GM12872 (cell line): ENCODE data around the gene TRPM8.

Source experiments
- TF ChIP-seq, protein P1 (sequence below): IDR thresholded peaks from 3 replicates; pipeline ENCODE4 v1.5.1; 2011; ENCODE audit warnings: low read depth, mild to moderate bottlenecking, low read length, moderate library complexity; ENCODE audit not compliant: insufficient read depth

Gene TRPM8

DNA sequence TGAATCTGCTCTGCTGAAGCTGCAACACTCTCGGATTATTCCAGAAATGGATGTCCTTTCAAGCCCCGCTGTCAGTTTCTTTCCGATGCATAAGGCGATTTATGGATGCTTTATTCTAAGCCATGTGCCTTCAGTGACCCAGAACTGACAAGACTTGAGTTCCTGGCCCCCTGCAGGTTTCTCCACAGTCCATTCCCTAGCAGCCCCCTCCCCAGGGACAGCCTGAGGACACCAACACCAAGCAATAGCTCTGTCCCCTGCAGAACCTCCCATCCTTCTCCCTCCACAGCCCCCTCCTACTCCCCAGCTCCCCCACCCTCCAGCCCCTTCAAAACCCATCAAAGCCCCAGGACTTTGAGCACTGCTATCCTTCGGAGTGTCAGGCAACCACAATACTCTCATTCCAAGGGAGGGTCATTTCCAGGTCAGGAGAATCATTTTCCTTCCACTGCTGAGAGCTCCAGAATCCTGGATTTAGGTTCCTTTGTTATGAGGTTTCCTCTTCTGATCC is 108.8 kb downstream of the TRPM8 start:
- TF ChIP-seq, protein P1, sequence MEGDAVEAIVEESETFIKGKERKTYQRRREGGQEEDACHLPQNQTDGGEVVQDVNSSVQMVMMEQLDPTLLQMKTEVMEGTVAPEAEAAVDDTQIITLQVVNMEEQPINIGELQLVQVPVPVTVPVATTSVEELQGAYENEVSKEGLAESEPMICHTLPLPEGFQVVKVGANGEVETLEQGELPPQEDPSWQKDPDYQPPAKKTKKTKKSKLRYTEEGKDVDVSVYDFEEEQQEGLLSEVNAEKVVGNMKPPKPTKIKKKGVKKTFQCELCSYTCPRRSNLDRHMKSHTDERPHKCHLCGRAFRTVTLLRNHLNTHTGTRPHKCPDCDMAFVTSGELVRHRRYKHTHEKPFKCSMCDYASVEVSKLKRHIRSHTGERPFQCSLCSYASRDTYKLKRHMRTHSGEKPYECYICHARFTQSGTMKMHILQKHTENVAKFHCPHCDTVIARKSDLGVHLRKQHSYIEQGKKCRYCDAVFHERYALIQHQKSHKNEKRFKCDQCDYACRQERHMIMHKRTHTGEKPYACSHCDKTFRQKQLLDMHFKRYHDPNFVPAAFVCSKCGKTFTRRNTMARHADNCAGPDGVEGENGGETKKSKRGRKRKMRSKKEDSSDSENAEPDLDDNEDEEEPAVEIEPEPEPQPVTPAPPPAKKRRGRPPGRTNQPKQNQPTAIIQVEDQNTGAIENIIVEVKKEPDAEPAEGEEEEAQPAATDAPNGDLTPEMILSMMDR, result no peak

DNA sequence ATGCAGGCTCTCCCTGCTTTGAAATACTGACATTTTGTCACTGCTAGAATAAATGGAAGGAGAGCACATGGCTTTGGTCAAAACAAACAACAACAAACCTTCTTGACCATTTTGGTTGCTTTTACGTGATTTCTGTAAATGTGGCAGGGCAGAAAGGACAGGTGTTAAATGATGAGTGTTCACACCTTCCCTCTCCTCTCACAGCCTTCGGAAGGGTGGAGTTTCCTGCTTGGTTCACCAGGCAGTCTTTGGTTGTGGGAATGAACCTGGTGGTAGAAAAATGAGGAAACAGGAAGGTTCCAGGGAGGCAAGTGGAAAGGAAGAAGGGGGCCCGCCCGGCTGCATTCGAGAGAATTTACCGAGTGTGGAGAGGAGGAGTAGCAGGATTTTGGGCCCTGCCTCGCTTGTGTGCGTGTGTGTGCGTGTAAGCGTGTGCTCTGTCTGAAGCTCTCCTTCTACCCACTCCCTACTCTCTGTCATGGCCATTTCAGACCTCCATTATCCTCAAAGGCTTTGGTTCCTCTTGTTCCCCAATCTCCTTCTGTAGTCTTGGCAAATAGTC is 109.6 kb downstream of the TRPM8 start:
- TF ChIP-seq, protein P1, result no peak

DNA sequence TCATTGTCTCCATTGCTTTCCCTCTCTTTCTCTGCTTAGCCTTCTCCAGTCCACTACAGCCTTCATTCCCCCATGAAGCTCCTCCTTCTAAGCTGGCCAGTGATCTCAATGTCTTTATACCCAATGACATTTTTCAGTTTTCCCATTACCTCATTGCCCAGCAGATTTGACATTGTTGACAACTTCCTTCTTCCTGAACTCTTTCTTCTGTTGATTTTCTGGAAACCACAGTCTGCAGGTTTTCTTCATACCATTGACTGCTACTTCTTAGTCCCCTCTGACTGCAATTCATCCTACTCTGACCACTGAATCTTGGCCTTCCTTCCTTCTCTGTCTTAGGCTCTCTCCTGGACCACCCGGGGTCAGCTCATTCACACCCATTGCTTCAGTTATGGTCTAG is 110.5 kb downstream of the TRPM8 start:
- TF ChIP-seq, protein P1, result no peak

DNA sequence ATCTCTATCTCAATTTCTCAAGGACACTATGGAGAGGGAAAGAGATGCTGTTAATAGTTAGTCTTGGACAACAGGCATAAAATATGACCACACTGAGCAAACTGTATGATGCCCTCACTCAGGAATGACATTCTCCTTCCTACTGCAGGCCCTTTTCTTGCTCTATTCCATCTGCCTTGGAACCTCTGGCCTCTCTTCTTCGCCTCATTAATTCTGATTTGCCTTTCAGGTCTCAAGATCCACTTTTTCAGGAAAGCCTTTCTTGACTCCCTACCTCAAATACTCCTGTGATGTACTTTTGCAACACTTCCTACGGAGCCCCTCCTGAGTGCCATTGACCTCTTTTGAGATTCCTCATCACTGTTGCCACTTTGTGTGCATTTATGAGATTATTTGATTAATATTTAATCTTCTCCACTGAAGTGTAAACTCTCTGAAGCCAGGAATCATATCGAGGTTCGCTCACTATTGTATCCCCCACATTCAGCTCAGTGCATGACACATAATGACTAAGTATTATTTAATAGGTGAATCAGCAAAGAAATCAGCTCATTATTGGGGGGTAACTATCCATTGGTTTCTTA is 112.1 kb downstream of the TRPM8 start:
- TF ChIP-seq, protein P1, result no peak

DNA sequence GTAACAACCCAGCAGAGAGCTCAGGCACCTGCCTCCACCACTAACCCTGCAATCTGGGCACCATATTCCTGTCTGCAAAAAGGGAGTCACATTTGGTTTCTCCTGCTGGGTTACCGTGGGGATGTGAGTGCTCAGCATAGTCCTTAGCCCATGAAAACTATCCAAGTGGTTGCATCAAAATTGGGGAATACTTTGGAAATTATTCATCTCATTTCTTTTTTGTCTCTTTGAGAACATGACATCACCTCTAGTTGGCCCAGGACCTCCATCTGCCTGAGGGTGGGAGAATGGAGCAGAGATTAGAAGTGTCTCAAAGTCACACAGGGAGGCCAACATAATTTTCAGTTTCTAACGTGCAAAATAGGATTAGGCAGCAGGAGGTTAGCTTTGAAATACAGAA is 114.0 kb downstream of the TRPM8 start:
- TF ChIP-seq, protein P1, result no peak

DNA sequence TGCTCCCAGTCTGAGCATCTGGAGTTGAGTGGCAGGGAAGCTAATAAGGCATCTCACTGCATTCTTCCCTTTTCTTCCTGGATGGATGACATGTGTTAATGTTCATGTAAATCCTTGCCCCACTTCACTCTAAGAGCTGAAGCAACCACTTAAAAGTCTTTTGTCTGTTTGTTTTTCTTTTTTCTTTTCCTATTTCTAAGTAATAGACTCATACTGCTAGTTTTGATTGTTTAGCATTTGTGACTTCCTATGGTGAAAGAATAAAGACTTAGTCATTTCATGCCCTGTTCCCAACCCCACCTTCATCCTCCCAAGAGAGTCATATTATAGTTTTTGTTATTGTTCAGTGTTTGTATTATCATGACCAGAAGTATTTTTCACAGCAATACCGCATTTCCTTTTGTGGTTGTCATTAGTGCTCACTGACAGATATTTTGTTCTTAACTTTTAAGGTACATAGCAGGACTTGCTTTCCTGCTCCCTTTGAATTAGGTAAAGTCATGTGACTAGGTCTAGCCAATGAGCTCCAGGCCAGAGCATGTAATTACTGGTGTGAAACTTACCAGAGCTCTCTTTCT is 115.2 kb downstream of the TRPM8 start:
- TF ChIP-seq, protein P1, result no peak

DNA sequence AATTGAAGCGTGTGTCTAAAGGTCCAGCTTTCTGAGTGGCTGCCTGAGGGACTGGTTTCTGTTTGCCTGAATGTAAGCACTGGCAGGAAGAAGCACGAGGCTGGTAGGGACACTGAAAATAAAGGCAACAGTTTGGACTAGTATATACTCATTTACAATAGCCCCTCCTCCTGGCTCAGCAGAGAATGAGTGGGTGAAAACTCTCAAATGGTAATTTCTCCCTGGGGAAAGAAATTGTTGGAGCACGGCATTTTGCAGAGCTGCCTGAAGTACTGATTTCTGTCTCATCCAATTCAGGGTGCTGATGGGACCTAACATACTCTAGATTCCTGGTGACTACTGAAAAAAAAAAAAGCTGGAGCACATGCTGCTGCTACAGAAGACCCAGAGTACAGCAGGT is 116.0 kb downstream of the TRPM8 start:
- TF ChIP-seq, protein P1, result no peak
